ENCODE results near the gene ODR4. TPM values are rescaled to one million over a fixed set of nuclear protein-coding genes. Genes with fewer than 3 reads are reported as not detected.
"Not testable (repeated sequence)": the region's sequence is repeated elsewhere in the genome, so short reads cannot be mapped to it uniquely, and the experiment has no call there.

ODR4 gene
- 18.6 and 21.2 TPM in 2 replicates for total RNA-seq (2014; rRNA removed; shearing (Covaris generic))

DNA sequence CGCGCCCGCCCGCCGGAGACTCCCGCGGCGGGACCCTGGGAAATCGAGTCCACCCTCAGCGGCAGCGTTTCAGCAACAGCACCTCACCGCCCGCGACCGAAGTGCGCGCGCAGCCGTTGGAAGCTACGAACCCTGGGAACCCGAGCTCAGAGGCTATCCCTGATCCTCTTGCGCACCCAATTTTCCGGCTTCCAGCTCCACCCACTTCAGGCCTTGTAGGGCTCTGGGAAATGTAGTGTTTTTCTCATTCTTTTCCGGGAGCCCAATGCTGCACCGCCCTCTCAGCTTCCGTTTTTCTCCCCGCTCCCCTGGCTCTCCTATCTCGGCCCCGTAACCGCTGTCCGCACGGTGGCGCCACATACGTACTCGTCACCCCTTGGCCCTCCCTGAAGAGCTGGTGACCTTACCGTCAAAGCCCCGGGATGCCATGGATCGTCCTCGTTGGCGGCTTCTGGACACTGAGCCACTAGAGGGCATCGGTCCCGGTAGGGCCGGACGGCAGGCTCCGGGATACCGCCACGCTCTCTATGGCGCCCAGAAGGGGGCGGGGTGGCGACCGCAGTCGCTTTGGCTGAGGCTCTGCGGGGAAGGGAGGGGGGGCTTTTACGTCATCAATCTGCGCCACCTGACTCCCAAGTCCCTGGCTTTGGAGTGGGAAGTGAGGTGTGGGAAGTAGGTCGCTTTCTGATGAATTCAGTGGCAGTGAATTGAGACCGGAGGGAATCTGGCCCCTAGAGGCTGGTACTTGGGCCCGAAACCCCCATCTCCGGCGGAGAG, at the start of gene ODR4, which contains the start of gene TPR:
TSS of gene ODR4 (plus strand) at position 687 of the 777 bp plus-strand sequence. CDS start 3,948 bp downstream, outside the sequence.
TSS of gene TPR (minus strand) at position 102 of the 777 bp plus-strand sequence. CDS start 225 bp downstream, outside the sequence.
- DNase-seq (ENCODE audit: low read depth), result peak; percentile 99

DNA sequence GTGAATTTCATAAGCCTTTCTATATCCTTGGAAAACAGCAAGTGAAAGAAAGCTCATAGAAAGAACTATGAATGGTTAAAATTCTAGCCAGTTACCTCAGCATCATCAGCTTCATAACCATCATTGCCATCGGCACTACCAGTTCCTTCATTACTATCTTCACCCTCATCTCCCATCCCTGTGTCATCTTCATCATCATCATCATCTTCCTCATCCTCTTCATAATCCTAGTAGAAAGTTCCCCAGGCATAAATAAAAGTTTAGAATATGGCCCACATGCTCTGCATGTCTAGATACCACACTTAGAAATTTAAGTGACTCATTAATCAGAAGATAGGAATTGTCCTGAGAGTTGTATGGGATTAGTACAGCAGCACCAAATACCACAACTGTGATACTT, 49.6 kb upstream of the ODR4 start:
- no peak for DNase-seq (ENCODE audit: low read depth)

GRCh38 chr1:186327331-186327730, 48.3 kb upstream of the ODR4 start:
- DNase-seq (ENCODE audit: low read depth), result no peak

DNA sequence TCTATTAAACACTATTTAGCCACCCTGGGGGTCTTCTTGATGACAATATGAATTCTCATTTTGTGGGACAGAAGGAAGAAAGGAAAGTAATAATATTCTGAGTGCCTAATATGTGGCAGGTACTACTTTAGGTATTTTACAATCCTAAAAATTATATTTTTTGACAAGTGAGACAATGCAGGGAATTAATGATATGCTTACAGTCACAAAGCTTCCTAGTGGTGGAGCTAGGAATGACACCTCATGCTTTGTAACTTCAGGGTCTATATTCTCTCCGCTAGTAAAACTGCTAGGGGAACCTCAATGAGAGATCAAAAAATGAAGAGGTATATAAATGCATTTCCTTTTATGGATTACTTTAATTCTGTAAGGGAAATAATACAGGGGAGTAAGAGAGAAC, 44.9 kb upstream of the ODR4 start:
- no peak for DNase-seq (ENCODE audit: low read depth)

- no peak for DNase-seq (ENCODE audit: low read depth)
Measured at GRCh38 chr1:186337554-186337953, 38.1 kb upstream of the ODR4 start.

DNA sequence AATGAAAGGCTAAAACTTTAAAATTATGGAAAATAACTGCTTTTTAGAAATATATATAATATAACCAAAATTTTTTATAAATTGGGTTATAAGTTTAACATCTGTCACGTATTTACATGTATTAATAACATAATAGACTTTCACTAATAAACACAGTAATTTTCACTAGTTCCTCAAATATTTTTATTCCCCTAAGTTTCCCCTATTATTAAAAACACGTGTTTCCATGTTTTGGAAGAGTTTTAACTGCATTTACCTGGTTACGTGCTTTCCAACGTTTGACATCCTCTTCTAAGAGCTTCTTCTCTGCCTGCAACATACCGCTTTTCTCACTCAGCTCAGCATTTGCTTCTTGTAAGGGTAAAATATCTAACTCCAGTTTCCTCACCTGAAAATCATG, 34.9 kb upstream of the ODR4 start:
- no peak for DNase-seq (ENCODE audit: low read depth)

DNA sequence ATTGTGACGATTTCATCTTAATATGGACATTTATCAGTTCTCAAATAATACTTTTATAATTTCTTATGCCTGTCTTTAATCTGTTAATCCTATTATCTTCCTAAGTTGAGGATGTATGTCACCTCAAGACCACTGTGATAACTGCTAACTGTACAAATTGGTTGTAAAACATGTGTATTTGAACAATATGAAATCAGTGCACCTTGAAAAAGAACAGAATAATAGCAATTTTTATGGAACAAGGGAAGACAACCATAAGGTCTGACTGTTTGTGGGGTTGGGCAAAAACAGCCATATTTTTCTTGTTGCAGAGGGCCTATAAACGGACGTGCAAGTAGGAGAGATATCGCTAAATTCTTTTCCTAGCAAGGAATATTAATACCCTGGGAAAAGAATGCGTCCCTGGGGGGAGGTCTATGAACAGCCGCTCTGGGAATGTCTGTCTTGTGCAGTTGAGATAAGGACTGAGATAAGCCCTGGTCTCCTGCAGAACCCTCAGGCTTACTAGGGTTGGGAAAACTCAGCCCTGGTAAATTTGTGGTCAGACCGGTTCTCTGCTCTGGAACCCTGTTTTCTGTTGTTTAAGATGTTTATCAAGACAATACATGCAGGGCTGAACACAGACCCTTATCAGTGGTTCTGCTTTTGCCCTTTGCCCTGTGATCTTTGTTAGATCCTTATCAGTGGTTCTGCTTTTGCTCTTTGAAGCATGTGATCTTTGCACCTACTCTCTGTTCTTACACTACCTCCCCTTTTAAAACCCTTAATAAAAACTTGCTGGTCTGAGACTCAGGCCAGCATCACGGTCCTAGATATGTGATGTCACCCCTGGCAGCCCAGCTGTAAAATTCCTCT, 27.6 kb upstream of the ODR4 start:
- DNase-seq (ENCODE audit: low read depth), result not testable (repeated sequence)

- DNase-seq (ENCODE audit: low read depth), result peak; percentile 55
Measured at GRCh38 chr1:186374303-186375151, 1.1 kb upstream of the ODR4 start.

DNA sequence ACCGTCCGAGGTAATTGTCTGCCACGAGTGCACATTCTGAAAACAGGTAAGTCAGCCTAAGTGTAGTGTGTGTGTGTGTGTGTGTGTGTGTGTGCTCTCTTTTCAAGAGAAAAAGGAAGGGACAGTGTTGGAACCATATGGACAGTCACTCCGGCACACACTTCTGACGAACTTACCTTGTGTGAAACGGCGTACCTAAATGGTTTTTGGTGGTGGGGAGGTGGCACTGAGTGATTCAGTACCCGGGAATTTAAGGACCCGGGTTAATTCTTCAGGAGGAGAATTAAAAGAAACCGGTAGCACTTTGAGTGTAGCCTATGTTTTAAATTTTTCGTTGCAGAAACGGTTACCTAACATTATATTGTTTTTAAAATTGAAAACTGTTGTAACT, 286 bp downstream of the ODR4 start:
- DNase-seq (ENCODE audit: low read depth), result no peak

DNA sequence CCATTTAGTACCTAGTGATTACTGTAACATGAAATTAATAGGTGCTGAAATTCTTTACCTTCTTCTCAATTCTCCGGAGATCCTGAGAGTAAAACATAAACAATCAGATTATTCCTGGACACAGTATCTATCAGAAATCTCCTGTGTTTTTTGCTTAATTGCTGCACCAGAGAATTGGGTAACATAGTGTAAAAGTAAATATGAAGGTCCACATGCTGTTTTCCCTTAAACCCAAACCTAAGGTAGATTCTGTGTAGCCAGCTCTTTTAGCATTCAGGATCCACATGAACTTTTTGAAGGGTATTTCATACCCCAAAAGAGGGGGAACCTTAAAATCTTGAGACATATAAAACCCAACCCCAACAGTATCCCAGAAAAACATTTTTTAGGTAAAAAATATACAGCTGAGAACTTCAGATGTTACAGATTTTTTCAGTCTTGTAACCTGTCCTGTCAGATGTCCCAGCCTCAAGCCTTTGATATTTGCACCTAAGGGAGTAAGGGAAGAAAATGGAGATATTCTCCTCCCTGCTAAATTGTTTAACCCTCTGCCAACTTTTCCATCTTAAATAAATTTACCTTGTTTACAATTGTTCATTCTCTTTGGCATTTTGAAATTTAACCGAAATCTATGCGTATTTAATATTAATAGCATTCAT, 11.2 kb downstream of the ODR4 start:
- DNase-seq (ENCODE audit: low read depth), result no peak

- DNase-seq (ENCODE audit: low read depth), result no peak
Measured at GRCh38 chr1:186390925-186391324, 15.3 kb downstream of the ODR4 start.

GRCh38 chr1:186391841-186392240, 16.2 kb downstream of the ODR4 start:
- DNase-seq (ENCODE audit: low read depth), result no peak

DNA sequence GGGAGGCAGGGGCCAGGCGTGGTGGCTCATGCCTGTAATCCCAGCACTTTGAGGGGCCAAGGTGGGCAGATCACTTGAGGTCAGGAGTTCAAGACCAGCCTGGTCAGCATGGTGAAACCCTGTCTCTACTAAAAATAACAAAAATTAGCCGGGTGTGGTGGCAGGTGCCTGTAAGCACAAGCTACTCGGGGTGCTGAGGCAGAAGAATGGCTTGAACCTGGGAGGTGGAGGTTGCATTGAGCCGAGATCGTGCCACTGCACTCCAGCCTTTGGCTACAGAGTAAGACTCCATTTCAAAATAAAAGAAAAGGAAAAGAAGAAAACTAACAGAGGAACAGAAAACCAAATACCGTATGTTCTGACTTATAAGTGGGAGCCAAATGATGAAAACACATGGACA, 17.1 kb downstream of the ODR4 start:
- DNase-seq (ENCODE audit: low read depth), result not testable (repeated sequence)

DNA sequence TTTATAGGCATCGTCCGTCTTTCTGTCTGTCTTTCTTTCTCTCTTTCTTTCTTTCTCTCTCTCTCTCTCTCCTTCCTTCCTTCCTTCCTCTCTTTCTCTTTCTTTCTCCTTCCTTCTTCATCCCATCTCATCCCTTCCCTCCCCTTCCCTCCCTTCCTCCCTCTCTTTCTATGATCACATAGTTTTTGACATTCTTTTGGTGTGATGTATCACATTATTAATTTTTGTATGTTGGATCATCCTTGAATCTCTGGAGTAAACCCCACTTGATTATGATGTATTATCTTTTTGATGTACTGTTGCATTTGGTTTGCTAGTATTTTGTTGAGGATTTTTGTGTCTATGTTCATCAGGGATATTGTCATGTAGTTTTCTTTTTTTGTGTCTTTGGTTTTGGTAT, 25.8 kb downstream of the ODR4 start:
- DNase-seq (ENCODE audit: low read depth), result not testable (repeated sequence)

GRCh38 chr1:186403632-186404031, 28.0 kb downstream of the ODR4 start:
- DNase-seq (ENCODE audit: low read depth), result no peak

GRCh38 chr1:186404454-186405051, 28.9 kb downstream of the ODR4 start:
- peak; percentile 44 for DNase-seq (ENCODE audit: low read depth)

DNA sequence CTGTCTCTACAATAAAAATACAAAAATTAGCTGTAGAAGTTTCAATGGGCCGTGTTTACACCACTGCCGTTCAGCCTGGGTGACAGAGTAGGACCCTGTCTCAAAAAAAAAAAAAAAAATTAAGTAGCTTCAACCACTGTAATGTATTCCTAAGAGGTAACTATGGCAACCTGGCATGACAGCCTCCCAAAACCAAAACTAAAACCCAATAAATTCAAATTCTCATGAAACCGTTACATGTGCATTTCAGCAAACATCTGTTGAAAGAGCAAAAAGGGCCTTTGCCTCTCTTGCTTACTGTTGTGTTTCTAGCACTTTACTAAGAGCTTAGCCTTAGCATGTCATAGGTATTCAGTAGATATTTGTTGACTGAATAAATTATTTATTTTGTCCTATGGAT, 33.5 kb downstream of the ODR4 start:
- peak; percentile 28 for DNase-seq (ENCODE audit: low read depth)

DNA sequence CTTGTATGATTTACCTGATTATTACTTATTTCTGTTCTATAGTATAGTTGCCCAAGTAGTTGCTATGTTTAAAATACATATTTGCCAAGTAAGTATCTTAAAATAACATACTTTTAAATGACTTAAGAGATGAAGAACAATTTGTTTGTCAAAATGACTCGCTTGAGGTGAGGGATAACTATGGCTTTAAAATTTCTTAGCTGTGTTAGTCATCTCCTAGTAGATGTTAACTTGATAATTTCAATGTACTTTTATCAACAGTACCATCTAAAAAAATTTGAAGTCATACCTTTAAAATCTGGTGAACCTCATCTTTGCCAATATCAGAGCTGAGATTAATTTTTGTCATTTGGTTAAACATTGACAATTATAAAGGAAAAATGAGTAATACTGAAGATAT, 37.7 kb downstream of the ODR4 start:
- DNase-seq (ENCODE audit: low read depth), result peak; percentile 38

GRCh38 chr1:186418503-186418902, 42.9 kb downstream of the ODR4 start:
- DNase-seq (ENCODE audit: low read depth), result no peak

DNA sequence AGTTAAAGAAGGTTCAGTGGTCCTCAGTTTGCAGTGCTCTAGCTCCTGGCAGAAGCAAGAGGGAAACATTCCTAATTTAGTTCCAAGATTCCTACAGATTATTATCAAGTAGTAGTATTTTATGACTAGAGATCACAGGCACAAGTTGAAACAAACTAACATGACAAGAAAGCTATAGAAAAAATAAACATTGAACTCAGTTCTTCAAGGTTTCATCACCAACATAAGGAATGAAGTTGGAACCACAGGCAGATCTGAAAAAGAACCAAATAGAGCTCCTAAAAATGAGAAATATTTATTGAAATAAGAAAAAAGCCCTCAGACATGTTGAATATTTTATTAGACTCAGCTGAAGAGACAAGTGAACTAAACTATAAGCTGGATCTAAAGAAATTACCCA, 44.7 kb downstream of the ODR4 start:
- no peak for DNase-seq (ENCODE audit: low read depth)

- no peak for DNase-seq (ENCODE audit: low read depth)
Measured at GRCh38 chr1:186420923-186421322, 45.3 kb downstream of the ODR4 start.
